Measurements from ENCODE around the gene TOMT. TPM values are rescaled to one million over a fixed set of nuclear protein-coding genes. Genes with fewer than 3 reads are reported as not detected.
"Not testable (repeated sequence)": the region's sequence is repeated elsewhere in the genome, so short reads cannot be mapped to it uniquely, and the experiment has no call there.

TOMT gene
- polyA plus RNA-seq, 3 donors, result not detected

DNA sequence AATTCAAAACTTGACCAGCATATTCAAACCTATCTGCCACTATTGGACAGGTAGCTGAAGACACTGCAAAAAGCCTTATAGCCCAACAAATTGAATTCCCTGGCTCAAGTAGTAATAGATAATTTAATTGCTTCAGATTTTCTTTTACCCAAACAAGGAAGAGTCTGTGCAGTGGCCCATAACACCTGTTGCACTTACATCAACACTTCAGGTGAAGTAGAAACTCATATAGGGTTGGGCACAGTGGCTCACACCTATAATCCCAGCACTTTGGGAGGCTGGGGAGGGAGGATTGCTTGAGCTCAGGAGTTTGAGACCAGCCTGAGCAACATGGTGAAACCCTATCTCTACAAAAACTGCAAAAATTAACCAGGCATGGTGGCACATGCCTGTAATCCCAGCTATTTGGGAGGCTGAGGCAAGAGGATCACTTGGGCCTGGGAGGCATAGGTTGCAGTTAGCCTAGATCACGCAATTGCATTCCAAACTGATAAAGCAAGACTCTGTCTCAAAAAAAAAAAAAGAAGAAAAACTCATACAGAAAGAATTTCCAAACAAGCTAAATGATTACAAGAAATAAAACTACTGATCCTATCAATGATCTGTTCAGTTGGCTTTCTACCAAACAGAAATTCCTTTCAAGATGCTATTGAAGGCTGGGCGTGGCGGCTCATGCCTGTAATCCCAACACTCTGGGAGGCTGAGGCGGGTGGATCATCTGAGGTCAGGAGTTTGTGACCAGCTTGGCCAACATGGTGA is 39.3 kb downstream of the TOMT start:
- DNase-seq (ENCODE audit: extremely low read depth in 1 of 11, low read depth in 9 of 11, low spot score in 4 of 11), result no peak

DNA sequence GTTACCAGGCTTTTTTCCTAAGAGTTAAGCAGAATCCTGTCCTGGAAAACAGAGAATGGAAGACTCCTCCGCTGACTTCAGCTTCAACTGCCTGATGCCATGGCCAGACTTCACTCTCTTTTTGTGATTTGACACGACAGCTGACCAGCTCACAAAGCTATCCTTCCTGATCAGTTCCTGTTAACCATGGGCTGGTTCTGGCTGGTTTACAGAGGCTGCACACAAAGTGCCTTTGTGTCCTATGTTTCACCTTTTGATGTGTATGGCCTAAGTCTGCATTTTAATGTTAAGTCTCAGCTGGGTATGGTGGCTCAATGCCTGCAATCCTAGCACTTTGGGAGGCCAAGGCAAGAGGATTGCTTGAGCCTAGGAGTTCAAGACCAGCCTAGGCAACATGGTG is 40.9 kb downstream of the TOMT start:
- DNase-seq (ENCODE audit: extremely low read depth in 1 of 11, low read depth in 9 of 11, low spot score in 4 of 11), result no peak

- no peak for DNase-seq (ENCODE audit: extremely low read depth in 1 of 11, low read depth in 9 of 11, low spot score in 4 of 11)
These were observed 45.2 kb downstream of the TOMT start for GRCh38 chr11:72150882-72151281.

- DNase-seq (ENCODE audit: extremely low read depth in 1 of 11, low read depth in 9 of 11, low spot score in 4 of 11), result not testable (repeated sequence)
These were observed 48.1 kb downstream of the TOMT start for GRCh38 chr11:72153874-72154273.

DNA sequence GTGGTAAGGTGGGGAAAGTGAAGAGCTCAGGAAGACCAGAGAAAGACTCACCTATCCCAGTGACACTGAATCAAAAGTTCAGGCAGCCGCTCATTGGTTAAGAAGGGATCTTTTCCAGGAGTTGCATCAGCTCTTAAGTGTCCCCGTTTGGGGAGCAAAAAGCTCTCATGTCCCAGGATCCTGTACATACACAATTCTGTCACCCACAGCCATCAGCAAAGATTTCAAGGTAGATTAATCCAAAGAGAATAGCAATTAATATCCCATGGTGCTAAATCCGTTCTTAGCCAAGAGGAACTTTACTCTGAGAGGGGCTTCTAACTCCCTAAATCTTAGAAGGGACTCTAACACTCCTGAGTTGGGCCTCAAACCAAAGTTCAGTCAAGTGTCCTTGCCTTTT is 49.1 kb downstream of the TOMT start:
- DNase-seq (ENCODE audit: extremely low read depth in 1 of 11, low read depth in 9 of 11, low spot score in 4 of 11), result no peak

DNA sequence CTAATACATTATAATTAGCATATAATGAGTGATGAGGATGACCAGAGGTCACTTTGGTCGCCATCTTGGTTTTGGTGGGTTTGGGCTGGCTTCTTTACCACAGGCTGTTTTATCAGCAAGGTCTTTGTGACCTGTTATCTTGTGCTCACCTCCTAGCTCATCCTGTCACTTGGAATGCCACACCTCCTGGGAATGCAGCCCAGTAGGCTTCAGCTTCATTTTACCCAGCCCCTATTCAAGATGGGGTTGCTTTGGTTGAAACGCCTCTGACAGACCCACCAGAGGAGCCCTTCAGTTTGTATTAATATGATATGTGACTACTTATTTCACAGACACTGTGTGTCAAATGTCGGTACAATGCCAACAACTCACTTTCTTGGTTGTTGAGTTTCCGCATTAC is 50.0 kb downstream of the TOMT start:
- DNase-seq (ENCODE audit: extremely low read depth in 1 of 11, low read depth in 9 of 11, low spot score in 4 of 11), result no peak

DNA sequence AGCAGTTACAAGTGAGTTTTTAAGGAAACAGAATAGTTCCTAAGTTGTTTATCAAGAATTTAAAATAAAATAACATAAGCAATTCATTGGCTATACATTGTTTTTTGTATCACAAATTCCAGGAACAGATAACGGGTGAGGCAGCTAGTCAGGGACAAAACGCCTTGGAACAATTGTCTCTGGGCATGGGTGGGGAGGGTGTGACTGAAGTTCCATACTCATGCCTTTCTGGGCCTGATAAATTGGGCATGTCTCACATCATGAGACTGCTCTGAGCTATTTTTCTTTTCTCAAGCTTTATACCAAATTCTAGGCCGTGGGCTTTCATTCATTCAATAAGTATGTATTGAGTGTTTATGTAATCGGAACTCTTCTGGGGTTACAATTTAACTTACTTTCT is 51.4 kb downstream of the TOMT start:
- DNase-seq (ENCODE audit: extremely low read depth in 1 of 11, low read depth in 9 of 11, low spot score in 4 of 11), result no peak

Other genes with a start within 250 kb of the TOMT start
- gene DEFB131B, start 227.5 kb upstream of the TOMT start, polyA plus RNA-seq (ENCODE audit: insufficient read length in 3 of 3), result 1 to 10 TPM in 2 of 3 donors, under 1 TPM in 1; 0.90 to 2.3 (median 1.6) TPM
- 10 to 100 TPM in 1 of 3 donors, 1 to 10 TPM in 2; 6.6 to 10.8 (median 7.7) TPM for gene XNDC1N, start 177.3 kb upstream of the TOMT start, polyA plus RNA-seq (ENCODE audit: insufficient read length in 3 of 3)
- gene RNF121, start 176.9 kb upstream of the TOMT start, polyA plus RNA-seq (ENCODE audit: insufficient read length in 3 of 3), result 10 to 100 TPM; 41.3 to 42.7 (median 41.9) TPM
- gene IL18BP, start 107.0 kb upstream of the TOMT start, polyA plus RNA-seq (ENCODE audit: insufficient read length in 3 of 3), result 10 to 100 TPM in 1 of 3 donors, 1 to 10 TPM in 2; 8.8 to 13.0 (median 9.5) TPM
- 100 to 1,000 TPM; 251 to 339 (median 285) TPM for gene NUMA1, start 25.4 kb upstream of the TOMT start, polyA plus RNA-seq (ENCODE audit: insufficient read length in 3 of 3)
- 10 to 100 TPM; 25.1 to 30.4 (median 25.3) TPM for gene LRRC51, start 25.1 kb upstream of the TOMT start, polyA plus RNA-seq (ENCODE audit: insufficient read length in 3 of 3)
- gene LAMTOR1, start 2.6 kb upstream of the TOMT start, polyA plus RNA-seq (ENCODE audit: insufficient read length in 3 of 3), result 100 to 1,000 TPM; 115 to 126 (median 120) TPM
- gene ANAPC15, start 6.8 kb downstream of the TOMT start, polyA plus RNA-seq (ENCODE audit: insufficient read length in 3 of 3), result 10 to 100 TPM; 41.2 to 61.9 (median 57.1) TPM
- gene FOLR3, start 29.8 kb downstream of the TOMT start, polyA plus RNA-seq (ENCODE audit: insufficient read length in 3 of 3), result 1 to 10 TPM; 2.2 to 3.0 (median 2.7) TPM
- 10 to 100 TPM; 50.6 to 59.7 (median 51.1) TPM for gene FOLR1, start 86.2 kb downstream of the TOMT start, polyA plus RNA-seq (ENCODE audit: insufficient read length in 3 of 3)
- gene FOLR2, start 110.9 kb downstream of the TOMT start, polyA plus RNA-seq (ENCODE audit: insufficient read length in 3 of 3), result 10 to 100 TPM in 2 of 3 donors, 1 to 10 TPM in 1; 8.1 to 15.2 (median 10.7) TPM
- 100 to 1,000 TPM; 138 to 166 (median 157) TPM for gene INPPL1, start 118.8 kb downstream of the TOMT start, polyA plus RNA-seq (ENCODE audit: insufficient read length in 3 of 3)
- gene PHOX2A, start 138.3 kb downstream of the TOMT start, polyA plus RNA-seq (ENCODE audit: insufficient read length in 3 of 3), result under 1 TPM in 1 of 3 donors, not detected in 2; 0.22 TPM